Measurements from ENCODE around the gene PABPN1. TPM values are rescaled to one million over a fixed set of nuclear protein-coding genes. Genes with fewer than 3 reads are reported as not detected.

PABPN1 gene
- total and polyA plus RNA-seq, 2 experiments from 2014 or later: 194 to 534 TPM

DNA sequence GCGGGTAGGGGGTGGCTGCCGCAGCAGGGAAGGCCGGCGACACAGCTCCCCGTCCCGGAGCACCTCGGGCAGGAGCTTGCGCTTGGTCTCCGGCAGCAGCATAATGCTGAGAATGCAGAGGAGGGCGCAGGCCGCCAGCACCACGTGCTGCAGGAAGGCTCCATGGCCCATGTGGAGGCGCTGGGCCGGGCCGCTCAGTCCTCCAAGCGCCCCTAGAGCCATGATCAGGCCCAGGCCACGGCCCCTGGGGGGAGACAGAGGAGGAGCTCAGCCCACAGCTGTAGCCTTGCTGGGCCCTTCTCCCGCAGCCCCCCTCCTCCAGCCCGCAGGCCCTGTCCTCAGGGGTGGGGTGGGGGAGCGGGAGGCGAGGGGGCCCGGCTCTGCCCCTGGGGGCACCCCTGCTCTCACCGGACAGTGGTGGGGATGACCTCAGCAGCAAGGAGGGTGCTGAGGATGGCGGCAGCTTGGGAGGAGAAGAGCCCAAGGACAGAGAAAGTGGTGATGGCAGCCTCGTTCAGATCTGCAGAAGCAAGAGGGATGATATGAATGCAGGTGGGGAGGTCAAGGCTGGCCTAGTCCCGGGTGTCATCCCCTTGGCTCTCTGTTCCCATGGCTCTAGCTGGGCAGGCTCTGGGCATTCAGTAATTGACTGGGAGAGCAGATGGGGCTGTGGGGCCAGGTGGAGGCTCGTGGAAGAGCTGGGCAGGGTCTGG, 25.6 kb downstream of the PABPN1 start:
- H3K36me3 ChIP-seq: no peaks in the 10 kb centered on the region
- H3K27ac ChIP-seq: peak overlapping the region; percentile 61
- H3K27me3 ChIP-seq: peaks cover 3% of the 10 kb centered on the region
- no peak for DNase-seq (ENCODE audit: low read depth in 1 of 2, low spot score in 1 of 2)
- H3K4me3 ChIP-seq: no peak overlapping the region
- TF ChIP-seq, protein P1, sequence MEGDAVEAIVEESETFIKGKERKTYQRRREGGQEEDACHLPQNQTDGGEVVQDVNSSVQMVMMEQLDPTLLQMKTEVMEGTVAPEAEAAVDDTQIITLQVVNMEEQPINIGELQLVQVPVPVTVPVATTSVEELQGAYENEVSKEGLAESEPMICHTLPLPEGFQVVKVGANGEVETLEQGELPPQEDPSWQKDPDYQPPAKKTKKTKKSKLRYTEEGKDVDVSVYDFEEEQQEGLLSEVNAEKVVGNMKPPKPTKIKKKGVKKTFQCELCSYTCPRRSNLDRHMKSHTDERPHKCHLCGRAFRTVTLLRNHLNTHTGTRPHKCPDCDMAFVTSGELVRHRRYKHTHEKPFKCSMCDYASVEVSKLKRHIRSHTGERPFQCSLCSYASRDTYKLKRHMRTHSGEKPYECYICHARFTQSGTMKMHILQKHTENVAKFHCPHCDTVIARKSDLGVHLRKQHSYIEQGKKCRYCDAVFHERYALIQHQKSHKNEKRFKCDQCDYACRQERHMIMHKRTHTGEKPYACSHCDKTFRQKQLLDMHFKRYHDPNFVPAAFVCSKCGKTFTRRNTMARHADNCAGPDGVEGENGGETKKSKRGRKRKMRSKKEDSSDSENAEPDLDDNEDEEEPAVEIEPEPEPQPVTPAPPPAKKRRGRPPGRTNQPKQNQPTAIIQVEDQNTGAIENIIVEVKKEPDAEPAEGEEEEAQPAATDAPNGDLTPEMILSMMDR (IDR thresholded peaks at IDR 0.05; ENCODE audit: low read depth, low read length): no peak
- no peaks in the 10 kb centered on the region for H3K4me1 ChIP-seq (ENCODE audit: low read depth)
- H3K9me3 ChIP-seq (ENCODE audit: low read depth): no peaks in the 10 kb centered on the region

- H3K9me3 ChIP-seq (ENCODE audit: low read depth): no peaks in the 10 kb centered on the region
- TF ChIP-seq, protein P1 (IDR thresholded peaks at IDR 0.05; ENCODE audit: low read depth, low read length): no peak
- H3K27me3 ChIP-seq: peaks cover 4% of the 10 kb centered on the region
- H3K36me3 ChIP-seq: no peaks in the 10 kb centered on the region
- no peak for DNase-seq (ENCODE audit: low read depth in 1 of 2, low spot score in 1 of 2)
- H3K27ac ChIP-seq: no peak overlapping the region
- no peak overlapping the region for H3K4me3 ChIP-seq
- H3K4me1 ChIP-seq (ENCODE audit: low read depth): no peaks in the 10 kb centered on the region
Measured at GRCh38 chr14:23347406-23348296, 26.4 kb downstream of the PABPN1 start.

GRCh38 chr14:23348297-23348655, 27.0 kb downstream of the PABPN1 start:
- DNase-seq (ENCODE audit: low read depth in 1 of 2, low spot score in 1 of 2): no peak

DNA sequence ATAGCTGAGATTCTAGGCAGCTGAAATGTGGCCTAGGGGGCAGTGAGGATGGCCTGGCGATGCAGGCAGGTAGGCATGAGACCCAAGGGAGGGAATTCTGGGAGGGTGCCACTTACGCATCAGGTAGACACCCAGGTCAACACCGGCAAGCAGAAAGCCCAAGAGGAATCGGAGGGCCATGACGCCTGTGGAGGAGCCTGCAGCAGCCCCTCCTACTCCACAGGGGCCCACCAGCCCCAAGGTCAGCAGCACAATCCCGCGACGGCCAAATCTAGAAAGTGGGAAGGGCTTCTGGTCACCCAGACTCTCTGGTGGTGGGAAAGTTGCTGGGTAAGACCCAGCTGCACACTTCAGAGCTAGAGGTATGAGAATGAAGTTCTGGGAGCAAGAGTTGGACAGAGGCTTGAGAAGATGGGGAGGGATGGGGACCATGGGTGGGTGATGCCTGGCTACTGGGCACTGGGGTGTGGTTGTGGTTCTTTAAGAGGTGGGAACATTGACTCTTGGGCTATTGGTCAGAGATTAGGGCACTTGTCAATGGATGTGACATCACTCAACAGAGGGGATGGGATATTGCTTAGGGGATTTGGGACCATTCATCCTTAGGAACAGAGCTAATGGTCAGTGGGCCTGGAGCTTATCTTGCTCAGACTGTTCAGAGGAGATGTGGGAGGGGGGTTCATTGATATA, 28.0 kb downstream of the PABPN1 start:
- H3K4me1 ChIP-seq (ENCODE audit: low read depth): no peaks in the 10 kb centered on the region
- no peak for DNase-seq (ENCODE audit: low read depth in 1 of 2, low spot score in 1 of 2)
- TF ChIP-seq, protein P1 (IDR thresholded peaks at IDR 0.05; ENCODE audit: low read depth, low read length): no peak
- H3K27me3 ChIP-seq: peaks cover 4% of the 10 kb centered on the region
- no peaks in the 10 kb centered on the region for H3K9me3 ChIP-seq (ENCODE audit: low read depth)
- H3K4me3 ChIP-seq: no peak overlapping the region
- H3K27ac ChIP-seq: no peak overlapping the region
- no peaks in the 10 kb centered on the region for H3K36me3 ChIP-seq

More at GRCh38 chr14:23348297-23348655, 27.0 kb downstream of the PABPN1 start:
- H3K27me3 ChIP-seq: peaks cover 4% of the 10 kb centered on the region
- no peak overlapping the region for H3K27ac ChIP-seq
- H3K9me3 ChIP-seq (ENCODE audit: low read depth): no peaks in the 10 kb centered on the region
- TF ChIP-seq, protein P1 (IDR thresholded peaks at IDR 0.05; ENCODE audit: low read depth, low read length): no peak
- no peaks in the 10 kb centered on the region for H3K36me3 ChIP-seq
- no peaks in the 10 kb centered on the region for H3K4me1 ChIP-seq (ENCODE audit: low read depth)
- H3K4me3 ChIP-seq: no peak overlapping the region

- Histone ChIP-seq H3K27me3 (peaks cover 4% of the 10 kb centered on the region), H3K27ac (no peak overlapping the region), H3K36me3 (no peaks in the 10 kb centered on the region), H3K4me3 (peak overlapping the region; percentile 44), H3K4me1 (ENCODE audit: low read depth) (no peaks in the 10 kb centered on the region), H3K9me3 (ENCODE audit: low read depth) (no peaks in the 10 kb centered on the region)
- peak in 1 of 2 donors; percentile 46 for DNase-seq (ENCODE audit: low read depth in 1 of 2, low spot score in 1 of 2)
- TF ChIP-seq, protein P1 (IDR thresholded peaks at IDR 0.05; ENCODE audit: low read depth, low read length): peak; percentile 12
Measured at GRCh38 chr14:23351681-23352505, 30.6 kb downstream of the PABPN1 start.
